Kidney (tissue), 14 donors: ENCODE data around the gene BOD1. TPM values are rescaled to one million over a fixed set of nuclear protein-coding genes. Genes with fewer than 3 reads are reported as not detected.
"Not testable (repeated sequence)": the region's sequence is repeated elsewhere in the genome, so short reads cannot be mapped to it uniquely, and the experiment has no call there.

ENCODE experiments used
- DNase-seq, 5 donors: peaks; one replicate each; pipeline ENCODE4 v3.0.0-alpha.2; 2013 to 2020
- FAIRE-seq: peaks from 2 replicates; lab custom pipeline; 2012; peaks lifted over from hg19 to GRCh38; lab: Jason Lieb, UNC
- H3K27ac ChIP-seq, 2 donors: one replicate each; pipeline ENCODE4 v1.7.0; 2013; ENCODE audit warnings: low read depth in 2 of 2, low read length in 2 of 2, inconsistent platforms in 1 of 2
- H3K27me3 ChIP-seq: one replicate; pipeline ENCODE4 v1.7.1; 2013; ENCODE audit warnings: low read length, inconsistent platforms; ENCODE audit not compliant: control insufficient read depth, insufficient read depth
- H3K36me3 ChIP-seq, 3 donors: one replicate each; pipeline versions ENCODE4 v1.7.0 to v1.7.1; 2013; ENCODE audit warnings: low read length in 3 of 3, control low read depth in 1 of 3, inconsistent platforms in 1 of 3; ENCODE audit not compliant: insufficient read depth in 3 of 3, control insufficient read depth in 2 of 3
- H3K4me1 ChIP-seq, 3 donors: one replicate each; pipeline versions ENCODE4 v1.7.0 to v1.7.1; 2013; ENCODE audit warnings: low read length in 3 of 3, inconsistent platforms in 1 of 3, low read depth in 1 of 3; ENCODE audit not compliant: control insufficient read depth in 2 of 3, insufficient read depth in 2 of 3
- H3K4me3 ChIP-seq, 3 donors: one replicate each; pipeline versions ENCODE4 v1.7.0 to v1.8.1; 2013; ENCODE audit warnings: low read length in 3 of 3, control low read depth in 1 of 3, inconsistent platforms in 1 of 3
- H3K9ac ChIP-seq, 3 donors: one replicate each; pipeline versions ENCODE4 v1.7.0 to v1.7.1; 2013; ENCODE audit warnings: low read length in 3 of 3, control low read depth in 1 of 3, inconsistent platforms in 1 of 3
- H3K9me3 ChIP-seq, 3 donors: one replicate each; pipeline versions ENCODE4 v1.7.0 to v1.7.1; 2013; ENCODE audit warnings: low read length in 3 of 3, control low read depth in 1 of 3, inconsistent platforms in 1 of 3; ENCODE audit not compliant: control insufficient read depth in 2 of 3, insufficient read depth in 1 of 3
- CTCF ChIP-seq: IDR thresholded peaks from 3 replicates; pipeline ENCODE4 v1.5.1; 2012; ENCODE audit warnings: mild to moderate bottlenecking, moderate library complexity, borderline replicate concordance; ENCODE audit not compliant: insufficient read depth; ENCODE audit errors: extremely low read depth
- intact Hi-C: fragments of 100-400 bp; cut with DNase I; formaldehyde crosslinking; loops from one replicate; pipeline ENCODE4 v1.11.1; 2022
- polyA plus RNA-seq: library from polyadenylated mRNA; stranded (reverse); fragments of 350-450 nt; fragmentation: Illumina TruSeq; extraction: RNeasy Lipid Tissue Mini Kit (QIAGEN cat#74804); gene quantifications from one replicate; pipeline ENCODE4 v1.2.3, GENCODE V29; 2014; ENCODE audit warnings: low read depth, low replicate concordance; ENCODE audit not compliant: insufficient read depth
- total RNA-seq: library from RNA; stranded (reverse); fragmentation: NEBNext Ultra II Directional; extraction: Animal tissue kit (Norgen Biotek cat#: 25700); gene quantifications from one replicate; pipeline ENCODE4 v1.2.1, GENCODE V29; 2021
- donor health status: control.
- donor health status: control.
- donor health status: control.
- donor health status: control.
- donor health status: control.
- donor health status: DM: yes; HTN: yes; CAD: no.
- donor health status: Normal renal cell carcinoma (clear cell type).

BOD1 gene
- total and polyA plus RNA-seq, 2 donors from 2014 or later = 32.5 to 43.6 TPM

- intact Hi-C loops = no loop called here
- Histone ChIP-seq H3K9ac (no peak overlapping the region), H3K27ac (no peak overlapping the region), H3K9me3 (peaks cover 3 to 19% (median 5%) of the 10 kb centered on the region in 3 donors), H3K27me3 (no peaks in the 10 kb centered on the region), H3K36me3 (no peaks in the 10 kb centered on the region), H3K4me3 (no peak overlapping the region), H3K4me1 (no peaks in the 10 kb centered on the region)
- no peak for FAIRE-seq
- no peak for TF ChIP-seq CTCF
- DNase-seq = no peak
Observed at GRCh38 chr5:173592050-173592669, 24.3 kb downstream of the BOD1 start.

- Histone ChIP-seq H3K4me1 (no peaks in the 10 kb centered on the region), H3K27me3 (no peaks in the 10 kb centered on the region), H3K4me3 (no peak overlapping the region), H3K9ac (no peak overlapping the region), H3K27ac (no peak overlapping the region), H3K36me3 (no peaks in the 10 kb centered on the region), H3K9me3 (peaks cover 3 to 19% (median 5%) of the 10 kb centered on the region in 3 donors)
- DNase-seq = no peak
- no peak for FAIRE-seq
- intact Hi-C loops = no loop called here
- no peak for TF ChIP-seq CTCF
Observed at GRCh38 chr5:173591056-173591514, 25.4 kb downstream of the BOD1 start.

DNA sequence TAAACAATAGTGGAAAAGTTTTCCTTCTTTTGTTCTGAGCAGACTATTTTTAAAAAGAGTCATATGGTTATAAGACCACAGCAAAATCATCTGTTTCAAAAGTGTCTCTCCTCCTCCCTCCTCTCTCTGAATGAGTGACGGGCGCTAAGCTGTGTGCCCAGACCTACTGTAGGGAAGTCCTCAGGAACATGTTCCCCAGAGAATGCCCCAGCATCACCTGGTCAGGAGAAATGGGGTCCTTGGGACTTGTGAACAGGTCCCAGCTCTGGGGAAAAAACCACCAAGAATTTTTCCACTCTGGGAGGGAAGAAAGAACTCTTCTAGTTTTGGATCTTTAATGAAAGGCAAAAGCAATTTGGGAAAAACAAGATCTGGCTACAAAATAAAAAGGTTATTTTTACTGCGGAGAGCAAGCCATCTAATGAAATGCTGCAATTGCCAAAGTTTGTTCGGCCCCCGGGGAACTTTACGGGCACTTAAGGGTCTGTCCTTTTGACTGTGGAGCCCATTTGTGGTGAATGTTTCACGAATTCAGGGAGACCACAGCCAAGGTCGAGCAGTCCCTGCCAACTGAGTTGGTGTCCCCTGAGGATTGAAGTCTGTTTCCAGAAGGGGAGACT lies 25.9 kb downstream of the BOD1 start:
- Histone ChIP-seq H3K4me3 (no peak overlapping the region), H3K27ac (no peak overlapping the region), H3K4me1 (no peaks in the 10 kb centered on the region), H3K9ac (no peak overlapping the region), H3K36me3 (no peaks in the 10 kb centered on the region), H3K9me3 (peaks cover 3 to 19% (median 5%) of the 10 kb centered on the region in 3 donors), H3K27me3 (no peaks in the 10 kb centered on the region)
- FAIRE-seq (no peak), DNase-seq (no peak)
- intact Hi-C loops = no loop called here
- TF ChIP-seq CTCF = no peak

GRCh38 chr5:173586133-173586532 lies 30.3 kb downstream of the BOD1 start:
- H3K27ac ChIP-seq, H3K4me3 ChIP-seq, H3K4me1 ChIP-seq, H3K36me3 ChIP-seq, FAIRE-seq, DNase-seq, H3K9ac ChIP-seq, intact Hi-C loops, H3K9me3 ChIP-seq, H3K27me3 ChIP-seq: not testable (repeated sequence)
